ENCODE results near the gene FILIP1L.

FILIP1L gene

DNA sequence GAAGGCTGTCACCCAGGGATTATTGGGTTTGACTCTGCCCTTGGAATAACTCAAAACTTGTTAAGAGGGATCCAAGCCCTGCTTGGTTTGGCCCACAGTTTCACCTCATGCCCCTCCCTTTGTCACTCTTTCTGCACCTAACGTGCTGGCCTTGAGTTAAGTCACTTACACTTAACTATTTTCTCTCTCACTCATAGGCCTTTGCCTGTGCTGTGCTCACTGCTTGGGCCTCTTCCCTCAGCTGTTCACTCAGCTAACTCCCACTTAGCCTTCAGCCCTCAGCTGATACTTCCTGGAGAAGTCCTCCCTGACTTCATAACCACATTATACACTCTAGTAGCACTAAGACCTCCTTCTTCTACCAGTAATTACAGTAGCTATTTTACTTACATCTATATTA lies 163.4 kb downstream of the FILIP1L start:
- no peak for DNase-seq (ENCODE audit: low spot score)

DNA sequence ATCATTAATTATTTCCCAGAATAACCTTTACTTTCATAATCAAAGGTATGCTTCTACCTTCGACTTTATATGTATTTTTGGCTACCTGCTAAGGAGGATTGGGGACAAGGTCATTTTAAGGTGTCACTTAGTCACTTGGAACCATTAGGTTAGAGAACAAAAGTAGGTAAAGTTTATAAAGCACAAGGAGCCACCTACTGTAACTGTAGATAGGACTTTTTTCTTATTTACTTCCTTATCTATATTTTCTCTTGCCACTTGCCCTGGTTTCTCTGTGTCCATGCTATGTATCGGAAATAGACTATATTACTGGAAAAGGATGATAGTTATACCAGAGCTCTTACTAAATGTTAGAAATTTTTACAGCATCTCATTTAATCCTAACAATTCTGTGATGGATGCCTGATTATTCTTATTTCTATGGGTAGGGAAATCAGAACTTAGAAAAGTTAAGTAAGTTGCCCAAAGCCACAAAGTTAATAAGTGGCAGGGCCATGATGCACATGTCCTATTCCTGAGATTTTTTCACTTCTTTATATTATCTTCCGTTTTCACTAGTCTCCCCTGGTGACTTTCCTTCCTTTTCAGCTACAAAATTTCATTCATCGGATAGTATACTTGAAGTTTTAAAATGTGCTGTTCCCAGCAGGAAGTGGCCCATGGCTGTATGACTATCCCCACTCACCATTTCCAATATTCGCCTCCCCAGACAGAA lies 164.2 kb downstream of the FILIP1L start:
- no peak for DNase-seq (ENCODE audit: low spot score)

DNA sequence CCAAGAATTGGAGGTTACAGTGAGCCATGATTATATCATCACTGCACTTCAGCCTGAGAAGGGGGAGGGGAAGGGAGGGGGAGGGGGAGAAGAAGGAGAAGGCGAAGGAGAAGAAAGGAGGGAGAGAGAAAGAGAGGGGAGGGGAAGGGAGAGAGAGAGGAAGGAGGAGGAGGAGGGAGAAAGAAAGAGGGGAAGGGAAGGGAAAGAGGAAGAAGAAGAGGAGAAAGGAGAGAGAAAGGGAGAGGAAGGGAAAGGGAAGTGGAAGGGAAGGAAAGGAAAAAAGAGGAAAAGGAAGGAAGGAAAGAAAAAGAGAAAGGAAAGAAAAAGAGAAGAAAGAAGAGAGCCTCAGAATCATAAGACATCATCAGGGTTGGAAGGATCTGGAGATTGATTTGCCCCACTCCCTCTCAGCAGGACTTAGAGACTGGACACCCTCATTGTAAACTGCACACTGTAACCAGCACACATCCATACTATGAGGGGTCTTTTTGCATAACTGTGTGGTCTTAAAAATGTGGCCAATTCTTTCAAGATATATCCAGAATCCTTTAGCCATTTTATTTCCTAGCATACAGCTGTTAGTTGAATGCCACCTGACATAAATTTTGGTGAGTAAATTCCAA lies 165.7 kb downstream of the FILIP1L start:
- no peak for DNase-seq (ENCODE audit: low spot score)

GRCh38 chr3:99947356-99947755 lies 166.9 kb downstream of the FILIP1L start:
- no peak for DNase-seq (ENCODE audit: low spot score)

DNA sequence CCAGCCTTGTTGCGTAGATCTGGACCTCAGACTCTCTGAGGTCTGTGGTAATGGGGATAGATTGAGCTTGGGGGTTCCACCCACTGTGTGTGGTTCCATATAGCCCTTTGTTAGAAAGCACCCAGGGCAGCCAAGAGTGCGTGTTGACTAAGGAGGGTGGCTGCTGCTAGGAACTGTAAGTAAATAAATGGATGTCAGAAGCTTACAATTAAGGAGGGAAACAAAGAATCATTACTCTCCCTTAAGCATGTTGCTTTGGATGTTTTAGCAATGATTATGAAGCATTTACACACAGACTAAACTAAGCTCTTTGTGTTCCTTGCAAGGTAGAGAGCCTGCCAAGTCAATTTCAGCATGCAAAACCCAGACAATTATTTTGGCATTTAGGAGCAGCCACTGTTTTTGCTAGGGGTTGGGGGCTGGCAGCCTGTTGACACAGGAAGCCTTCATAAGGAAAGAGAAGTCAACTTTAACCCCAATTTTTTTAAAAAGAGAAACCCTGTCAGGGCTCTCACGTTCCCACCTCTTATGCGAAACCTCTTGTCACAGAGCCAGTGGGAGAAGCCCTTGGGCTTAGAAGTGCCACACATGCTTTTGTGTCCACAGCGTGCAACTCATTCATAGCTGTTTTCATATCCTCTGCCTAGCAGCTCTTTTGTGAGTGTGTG lies 168.8 kb downstream of the FILIP1L start:
- DNase-seq (ENCODE audit: low spot score), result peak; percentile 42

- no peak for DNase-seq (ENCODE audit: low spot score)
Measured at GRCh38 chr3:99943931-99944761, 170.2 kb downstream of the FILIP1L start.

DNA sequence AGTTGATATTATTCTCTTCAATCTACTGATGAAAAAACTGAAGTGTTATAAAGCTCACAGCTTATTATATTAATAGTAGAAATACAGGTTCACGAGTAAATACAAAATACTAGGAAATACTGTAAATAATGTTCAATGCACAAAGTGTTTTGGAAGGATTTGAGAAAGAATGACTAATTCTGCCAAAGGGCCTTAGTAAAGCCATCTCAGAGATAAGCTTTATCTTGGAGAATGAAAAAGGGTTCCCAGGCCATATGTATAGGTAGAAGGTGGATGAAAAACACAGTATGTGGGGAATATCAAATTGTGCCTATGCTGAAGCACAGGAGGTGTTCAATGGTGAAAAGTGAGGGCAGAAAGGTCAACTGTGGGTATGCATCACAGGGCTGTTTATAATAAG lies 173.1 kb downstream of the FILIP1L start:
- no peak for DNase-seq (ENCODE audit: low spot score)

DNA sequence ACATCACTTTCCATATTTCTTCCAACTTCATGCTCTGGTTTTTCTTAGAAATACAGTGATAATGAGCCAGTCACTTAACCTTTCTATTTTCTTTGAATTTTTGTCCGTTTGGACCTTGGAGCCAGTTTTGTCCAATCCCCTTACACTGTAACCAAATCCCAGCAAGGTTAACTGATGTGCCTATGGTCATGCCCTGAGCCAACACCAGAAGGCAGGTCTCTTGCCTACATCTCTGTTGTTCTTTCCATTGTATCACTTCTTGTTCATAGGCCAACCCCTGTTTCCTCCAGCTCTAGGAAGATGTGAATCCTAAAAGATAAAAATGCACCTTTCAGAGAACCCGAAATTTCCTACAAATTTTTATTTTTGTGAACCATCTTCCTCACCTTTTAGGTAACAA lies 174.0 kb downstream of the FILIP1L start:
- DNase-seq (ENCODE audit: low spot score), result no peak

- DNase-seq (ENCODE audit: low spot score), result no peak
Measured at GRCh38 chr3:99939876-99940275, 174.4 kb downstream of the FILIP1L start.

- DNase-seq (ENCODE audit: low spot score), result no peak
Measured at GRCh38 chr3:99938270-99938911, 175.9 kb downstream of the FILIP1L start.

GRCh38 chr3:99934975-99935797 lies 179.1 kb downstream of the FILIP1L start:
- peak; percentile 18 for DNase-seq (ENCODE audit: low spot score)

- peak; percentile 50 for DNase-seq (ENCODE audit: low spot score)
Measured at GRCh38 chr3:99933971-99934750, 180.1 kb downstream of the FILIP1L start.

DNA sequence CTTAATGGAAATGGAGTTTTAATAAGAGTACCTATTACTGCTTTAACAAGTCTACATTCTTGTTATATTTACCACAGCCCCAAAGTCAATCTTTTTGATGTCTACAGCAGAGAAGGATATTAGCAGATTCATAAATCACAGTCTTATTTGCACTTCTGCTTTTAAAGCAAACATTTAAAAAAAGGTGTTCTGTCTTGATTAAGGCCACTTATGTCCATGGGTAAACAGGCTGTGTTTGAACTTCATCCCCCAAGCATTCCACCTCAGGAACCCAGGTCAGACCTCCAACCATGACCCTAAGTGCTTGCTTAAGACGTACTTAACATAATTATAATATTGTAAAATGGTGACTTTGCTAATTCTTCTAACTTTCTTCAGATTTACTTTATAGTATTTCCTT lies 183.2 kb downstream of the FILIP1L start:
- no peak for DNase-seq (ENCODE audit: low spot score)

- DNase-seq (ENCODE audit: low spot score), result no peak
Measured at GRCh38 chr3:99929745-99930139, 184.6 kb downstream of the FILIP1L start.

- DNase-seq (ENCODE audit: low spot score), result no peak
Measured at GRCh38 chr3:99928771-99929744, 185.2 kb downstream of the FILIP1L start.

- no peak for DNase-seq (ENCODE audit: low spot score)
Measured at GRCh38 chr3:99927671-99928457, 186.4 kb downstream of the FILIP1L start.

- DNase-seq (ENCODE audit: low spot score), result no peak
Measured at GRCh38 chr3:99925584-99926230, 188.6 kb downstream of the FILIP1L start.

DNA sequence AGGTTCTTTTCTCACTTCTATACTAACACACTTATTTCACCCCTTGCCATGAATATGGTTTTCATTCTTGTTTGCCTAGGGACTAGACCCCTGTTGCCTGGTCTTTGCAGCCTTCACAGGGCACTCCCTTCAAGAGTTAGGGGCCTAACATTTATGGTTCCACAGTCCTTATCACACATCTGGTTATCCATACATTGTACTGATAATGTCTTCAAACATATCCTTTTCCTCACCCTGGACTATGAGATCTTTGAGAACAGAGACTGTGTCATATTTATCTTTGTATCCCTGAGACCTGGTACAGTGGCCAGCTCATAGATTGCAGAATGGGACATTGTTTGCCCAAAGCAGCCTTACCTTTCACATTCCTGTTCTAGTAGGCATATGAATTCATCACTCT lies 190.4 kb downstream of the FILIP1L start:
- DNase-seq (ENCODE audit: low spot score), result no peak
